SK-N-SH treated with all-trans-retinoic acid at 6 μM for 48 hours (cell line): Measurements from ENCODE around the gene THOC2.

Source experiments
- ATAC-seq: fragments of 200-7000 bp; cut with Tn5 transposase; 3 replicates; pipeline ENCODE4 v1.9.1; 2020; ENCODE audit warnings: mild to moderate bottlenecking, moderate library complexity
- ARNTL ChIP-seq: fragments of 450-650 bp; formaldehyde crosslinking; IDR thresholded peaks from 2 replicates; pipeline ENCODE4 v1.5.0; 2020; ENCODE audit warnings: low read depth, mild to moderate bottlenecking, moderate library complexity, borderline replicate concordance
- CREB5 ChIP-seq: fragments of 250-450 bp; sonication (Bioruptor Pico); IDR thresholded peaks from 2 replicates; pipeline ENCODE4 v1.5.1; 2020; ENCODE audit warnings: low read depth, mild to moderate bottlenecking, moderate library complexity
- CSDC2 ChIP-seq: fragments of 250-450 bp; sonication (Bioruptor Pico); IDR thresholded peaks from 2 replicates; pipeline ENCODE4 v1.5.0; 2020; ENCODE audit warnings: mild to moderate bottlenecking, moderate library complexity
- CSRNP3 ChIP-seq: fragments of 250-450 bp; sonication (Bioruptor Pico); IDR thresholded peaks from 2 replicates; pipeline ENCODE4 v1.5.1; 2021; ENCODE audit warnings: mild to moderate bottlenecking, moderate library complexity
- ESRRG ChIP-seq: fragments of 250-450 bp; sonication (Bioruptor Pico); IDR thresholded peaks from 2 replicates; pipeline ENCODE4 v1.6.1; 2021; ENCODE audit warnings: mild to moderate bottlenecking
- GLIS3 ChIP-seq: fragments of 250-450 bp; sonication (Bioruptor Pico); IDR thresholded peaks from 2 replicates; pipeline ENCODE4 v1.5.0; 2020; ENCODE audit warnings: mild to moderate bottlenecking, moderate library complexity
- ISL1 ChIP-seq: fragments of 250-450 bp; sonication (Bioruptor Pico); IDR thresholded peaks from 2 replicates; pipeline ENCODE4 v2.1.2; 2022; ENCODE audit warnings: mild to moderate bottlenecking, moderate library complexity
- POU6F1 ChIP-seq: fragments of 250-450 bp; sonication (Bioruptor Pico); IDR thresholded peaks from 2 replicates; pipeline ENCODE4 v1.8.0; 2021; ENCODE audit warnings: low read depth, mild to moderate bottlenecking, moderate library complexity, borderline replicate concordance
- RARB ChIP-seq: fragments of 250-450 bp; sonication (Bioruptor Pico); IDR thresholded peaks from 2 replicates; pipeline ENCODE4 v1.8.0; 2021; ENCODE audit warnings: mild to moderate bottlenecking, moderate library complexity
- SNAI2 ChIP-seq: fragments of 250-450 bp; sonication (Bioruptor Pico); IDR thresholded peaks from 2 replicates; pipeline ENCODE4 v1.5.0; 2020; ENCODE audit warnings: mild to moderate bottlenecking, moderate library complexity
- TCF4 ChIP-seq: fragments of 250-450 bp; sonication (Bioruptor Pico); IDR thresholded peaks from 2 replicates; pipeline ENCODE4 v1.8.0; 2021; ENCODE audit warnings: mild to moderate bottlenecking, moderate library complexity, borderline replicate concordance
- TOX ChIP-seq: fragments of 250-450 bp; sonication (Bioruptor Pico); IDR thresholded peaks from 2 replicates; pipeline ENCODE4 v1.8.0; 2021; ENCODE audit warnings: mild to moderate bottlenecking, moderate library complexity, borderline replicate concordance
- TSHZ2 ChIP-seq: fragments of 250-450 bp; sonication (Bioruptor Pico); IDR thresholded peaks from 2 replicates; pipeline ENCODE4 v1.5.0; 2020; ENCODE audit warnings: mild to moderate bottlenecking, moderate library complexity
- ZFP3 ChIP-seq: fragments of 250-450 bp; sonication (Bioruptor Pico); IDR thresholded peaks from 2 replicates; pipeline ENCODE4 v1.5.0; 2020; ENCODE audit warnings: mild to moderate bottlenecking, moderate library complexity
- ZNF565 ChIP-seq: fragments of 450-650 bp; formaldehyde crosslinking; conservative IDR thresholded peaks from 2 replicates; pipeline ENCODE4 v1.5.0; 2020; ENCODE audit warnings: low read depth, mild to moderate bottlenecking, moderate library complexity
- ZNF70 ChIP-seq: fragments of 450-650 bp; formaldehyde crosslinking; IDR thresholded peaks from 2 replicates; pipeline ENCODE4 v1.5.0; 2020; ENCODE audit warnings: mild to moderate bottlenecking, moderate library complexity
- ZNF8 ChIP-seq: fragments of 450-650 bp; formaldehyde crosslinking; IDR thresholded peaks from 2 replicates; pipeline ENCODE4 v1.5.0; 2020; ENCODE audit warnings: mild to moderate bottlenecking, moderate library complexity
- TF ChIP-seq, protein P1 (sequence below): fragments of 250-450 bp; sonication (Bioruptor Pico); IDR thresholded peaks from 2 replicates; pipeline ENCODE4 v1.8.0; 2020; ENCODE audit warnings: mild to moderate bottlenecking, moderate library complexity, borderline replicate concordance

The THOC2 gene

DNA sequence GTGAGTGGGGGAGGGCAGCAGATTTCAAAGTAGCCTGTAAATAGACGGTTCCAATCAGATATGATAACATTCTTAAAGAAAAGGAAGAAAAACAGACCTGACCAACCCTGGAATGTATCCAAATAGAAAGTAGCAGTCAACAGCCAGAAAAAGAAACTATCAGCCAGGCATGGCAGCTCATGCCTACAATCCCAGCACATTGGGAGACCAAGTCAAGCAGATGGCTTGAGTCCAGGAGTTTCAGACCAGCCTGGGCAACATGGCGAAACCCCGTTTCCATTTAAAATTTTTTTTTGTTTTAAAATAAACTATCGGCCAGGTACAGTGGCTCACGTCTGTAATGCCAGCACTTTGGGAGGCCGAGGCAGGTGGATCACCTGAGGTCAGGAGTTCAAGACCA lies 125.0 kb downstream of the THOC2 start:
- no peak for TF ChIP-seq ZNF565 (CRISPR knock-in tag)
- peak; percentile 27; the same call in 1 of the 2 replicates for TF ChIP-seq ISL1 (CRISPR knock-in tag)
- no peak for TF ChIP-seq ZFP3 (CRISPR knock-in tag)
- TF ChIP-seq TOX (CRISPR knock-in tag), result no peak
- no peak for TF ChIP-seq SNAI2 (CRISPR knock-in tag)
- no peak for TF ChIP-seq ARNTL (CRISPR knock-in tag)
- ATAC-seq, result no peak

- ATAC-seq, result no peak
- no peak for TF ChIP-seq TCF4 (CRISPR knock-in tag)
- no peak for TF ChIP-seq POU6F1 (CRISPR knock-in tag)
- no peak for TF ChIP-seq SNAI2 (CRISPR knock-in tag)
These were observed 125.6 kb downstream of the THOC2 start for GRCh38 chrX:123607270-123607669.

GRCh38 chrX:123603491-123603890 lies 129.4 kb downstream of the THOC2 start:
- TF ChIP-seq ZNF70 (CRISPR knock-in tag), result no peak
- TF ChIP-seq CREB5 (CRISPR knock-in tag), result no peak
- TF ChIP-seq TCF4 (CRISPR knock-in tag), result no peak
- TF ChIP-seq ZFP3 (CRISPR knock-in tag), result no peak
- TF ChIP-seq TSHZ2, result no peak
- no peak for TF ChIP-seq GLIS3 (CRISPR knock-in tag)
- TF ChIP-seq ZNF8, result no peak
- no peak for TF ChIP-seq POU6F1 (CRISPR knock-in tag)
- ATAC-seq, result no peak

- TF ChIP-seq TOX (CRISPR knock-in tag) (no peak), TCF4 (CRISPR knock-in tag) (no peak), RARB (CRISPR knock-in tag) (no peak), GLIS3 (CRISPR knock-in tag) (no peak), CSDC2 (no peak), CSRNP3 (CRISPR knock-in tag) (no peak), ESRRG (no peak), POU6F1 (CRISPR knock-in tag) (no peak), ZNF70 (CRISPR knock-in tag) (no peak), ARNTL (CRISPR knock-in tag) (no peak)
- TF ChIP-seq, protein P1, sequence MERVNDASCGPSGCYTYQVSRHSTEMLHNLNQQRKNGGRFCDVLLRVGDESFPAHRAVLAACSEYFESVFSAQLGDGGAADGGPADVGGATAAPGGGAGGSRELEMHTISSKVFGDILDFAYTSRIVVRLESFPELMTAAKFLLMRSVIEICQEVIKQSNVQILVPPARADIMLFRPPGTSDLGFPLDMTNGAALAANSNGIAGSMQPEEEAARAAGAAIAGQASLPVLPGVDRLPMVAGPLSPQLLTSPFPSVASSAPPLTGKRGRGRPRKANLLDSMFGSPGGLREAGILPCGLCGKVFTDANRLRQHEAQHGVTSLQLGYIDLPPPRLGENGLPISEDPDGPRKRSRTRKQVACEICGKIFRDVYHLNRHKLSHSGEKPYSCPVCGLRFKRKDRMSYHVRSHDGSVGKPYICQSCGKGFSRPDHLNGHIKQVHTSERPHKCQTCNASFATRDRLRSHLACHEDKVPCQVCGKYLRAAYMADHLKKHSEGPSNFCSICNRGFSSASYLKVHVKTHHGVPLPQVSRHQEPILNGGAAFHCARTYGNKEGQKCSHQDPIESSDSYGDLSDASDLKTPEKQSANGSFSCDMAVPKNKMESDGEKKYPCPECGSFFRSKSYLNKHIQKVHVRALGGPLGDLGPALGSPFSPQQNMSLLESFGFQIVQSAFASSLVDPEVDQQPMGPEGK, result no peak
- ATAC-seq, result no peak
These were observed 131.4 kb downstream of the THOC2 start for GRCh38 chrX:123601437-123601836.
